ENCODE measurements around the gene RGPD6. TPM values are rescaled to one million over a fixed set of nuclear protein-coding genes. Genes with fewer than 3 reads are reported as not detected.
"Not testable (repeated sequence)": the region's sequence is repeated elsewhere in the genome, so short reads cannot be mapped to it uniquely, and the experiment has no call there.

RGPD6 gene
- total and polyA plus RNA-seq, 2 experiments from 2014 or later: 7.6 to 21.8 TPM

GRCh38 chr2:110482697-110483096 is 94.3 kb downstream of the RGPD6 start:
- ATAC-seq; DNase-seq (ENCODE audit: low spot score): not testable (repeated sequence)

DNA sequence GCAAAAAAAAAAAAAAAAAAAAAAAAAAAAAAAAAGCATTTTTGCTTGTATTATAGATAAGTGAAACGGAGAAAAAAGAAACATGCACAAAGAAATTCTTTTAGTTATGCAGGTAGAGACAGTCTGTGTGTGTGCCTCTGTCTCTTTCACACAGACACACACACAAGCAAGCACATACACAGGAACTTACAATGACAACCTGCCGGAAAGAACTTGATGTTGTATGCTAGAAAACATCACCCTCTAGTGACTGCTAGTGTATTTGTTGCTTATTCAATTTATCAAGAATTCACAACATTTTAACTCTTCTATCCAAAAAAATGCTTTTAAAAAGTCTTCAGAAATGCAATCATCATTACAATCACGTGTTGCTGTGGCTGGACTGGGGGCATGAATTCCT is 95.8 kb downstream of the RGPD6 start:
- not testable (repeated sequence) for H3K27me3 ChIP-seq (ENCODE audit: insufficient read depth); H3K9me2 ChIP-seq (ENCODE audit: insufficient read depth); H3K4me3 Mint-ChIP-seq; H3K27me3 Mint-ChIP-seq (ENCODE audit: insufficient read depth, low read depth, poor library complexity); H3K4me1 Mint-ChIP-seq; H3K79me2 ChIP-seq (replicated peaks; ENCODE audit: insufficient read depth); ATAC-seq; H3K4me3 ChIP-seq; H3K9me3 Mint-ChIP-seq; H3K4me1 ChIP-seq (ENCODE audit: insufficient read depth); H3K36me3 Mint-ChIP-seq (ENCODE audit: low read depth); H3K36me3 ChIP-seq (ENCODE audit: insufficient read depth); H4K20me1 ChIP-seq (replicated peaks; ENCODE audit: insufficient read depth); H3K27ac ChIP-seq (ENCODE audit: low read depth); H3K4me2 ChIP-seq; DNase-seq (ENCODE audit: low spot score); H3K27ac Mint-ChIP-seq; H3F3A ChIP-seq (replicated peaks; ENCODE audit: low read depth); H2AFZ ChIP-seq

More at GRCh38 chr2:110482697-110483096, 94.3 kb downstream of the RGPD6 start:
- not testable (repeated sequence) for H3K4me2 ChIP-seq; H3K27ac Mint-ChIP-seq; H4K20me1 ChIP-seq (replicated peaks; ENCODE audit: insufficient read depth); H3K4me1 ChIP-seq (ENCODE audit: insufficient read depth); H3K27ac ChIP-seq (ENCODE audit: low read depth); H3K4me3 Mint-ChIP-seq; H2AFZ ChIP-seq; H3K4me3 ChIP-seq; H3K9me2 ChIP-seq (ENCODE audit: insufficient read depth); H3K27me3 ChIP-seq (ENCODE audit: insufficient read depth); H3K79me2 ChIP-seq (replicated peaks; ENCODE audit: insufficient read depth); H3K9me3 Mint-ChIP-seq; H3K36me3 Mint-ChIP-seq (ENCODE audit: low read depth); H3K4me1 Mint-ChIP-seq; H3K36me3 ChIP-seq (ENCODE audit: insufficient read depth); H3F3A ChIP-seq (replicated peaks; ENCODE audit: low read depth); H3K27me3 Mint-ChIP-seq (ENCODE audit: insufficient read depth, low read depth, poor library complexity)

- not testable (repeated sequence) for H3K4me3 Mint-ChIP-seq; H2AFZ ChIP-seq; H3K27ac ChIP-seq (ENCODE audit: low read depth); H3K9me2 ChIP-seq (ENCODE audit: insufficient read depth); H3K4me2 ChIP-seq; H4K20me1 ChIP-seq (replicated peaks; ENCODE audit: insufficient read depth); H3K4me3 ChIP-seq; H3K9me3 Mint-ChIP-seq; H3K27me3 Mint-ChIP-seq (ENCODE audit: insufficient read depth, low read depth, poor library complexity); H3K36me3 Mint-ChIP-seq (ENCODE audit: low read depth); DNase-seq (ENCODE audit: low spot score); H3K4me1 ChIP-seq (ENCODE audit: insufficient read depth); H3K79me2 ChIP-seq (replicated peaks; ENCODE audit: insufficient read depth); H3K27me3 ChIP-seq (ENCODE audit: insufficient read depth); H3K36me3 ChIP-seq (ENCODE audit: insufficient read depth); H3F3A ChIP-seq (replicated peaks; ENCODE audit: low read depth); ATAC-seq; H3K27ac Mint-ChIP-seq; H3K4me1 Mint-ChIP-seq
These were observed 96.9 kb downstream of the RGPD6 start for GRCh38 chr2:110480084-110480483.

DNA sequence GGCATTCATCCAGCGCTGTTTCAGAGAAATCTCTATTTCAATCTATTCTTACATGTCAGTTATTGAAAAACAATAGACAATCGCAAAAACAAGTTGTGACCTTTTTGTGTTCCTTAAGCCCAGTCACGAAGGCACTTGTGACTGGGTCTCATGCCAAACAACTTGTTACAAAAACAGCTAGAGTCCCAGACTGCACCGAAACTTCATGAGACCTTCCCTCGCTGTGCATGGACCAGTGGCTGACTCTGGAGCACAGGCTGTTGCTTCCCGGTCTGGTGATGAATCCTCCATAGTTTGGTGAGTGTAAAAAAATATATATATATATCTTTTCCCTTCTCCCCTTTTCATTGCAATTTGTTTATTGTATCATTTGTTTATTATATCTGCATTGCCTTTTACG is 99.7 kb downstream of the RGPD6 start:
- not testable (repeated sequence) for DNase-seq (ENCODE audit: low spot score); H3K4me2 ChIP-seq; H3K27ac ChIP-seq (ENCODE audit: low read depth); H3K4me1 Mint-ChIP-seq; H3K36me3 Mint-ChIP-seq (ENCODE audit: low read depth); H3K36me3 ChIP-seq (ENCODE audit: insufficient read depth); H3K9me2 ChIP-seq (ENCODE audit: insufficient read depth); H3K9me3 Mint-ChIP-seq; H3K79me2 ChIP-seq (replicated peaks; ENCODE audit: insufficient read depth); H2AFZ ChIP-seq; H3K4me3 ChIP-seq; H3K27me3 Mint-ChIP-seq (ENCODE audit: insufficient read depth, low read depth, poor library complexity); H4K20me1 ChIP-seq (replicated peaks; ENCODE audit: insufficient read depth); H3K27ac Mint-ChIP-seq; H3F3A ChIP-seq (replicated peaks; ENCODE audit: low read depth); H3K27me3 ChIP-seq (ENCODE audit: insufficient read depth); H3K4me1 ChIP-seq (ENCODE audit: insufficient read depth); ATAC-seq; H3K4me3 Mint-ChIP-seq

DNA sequence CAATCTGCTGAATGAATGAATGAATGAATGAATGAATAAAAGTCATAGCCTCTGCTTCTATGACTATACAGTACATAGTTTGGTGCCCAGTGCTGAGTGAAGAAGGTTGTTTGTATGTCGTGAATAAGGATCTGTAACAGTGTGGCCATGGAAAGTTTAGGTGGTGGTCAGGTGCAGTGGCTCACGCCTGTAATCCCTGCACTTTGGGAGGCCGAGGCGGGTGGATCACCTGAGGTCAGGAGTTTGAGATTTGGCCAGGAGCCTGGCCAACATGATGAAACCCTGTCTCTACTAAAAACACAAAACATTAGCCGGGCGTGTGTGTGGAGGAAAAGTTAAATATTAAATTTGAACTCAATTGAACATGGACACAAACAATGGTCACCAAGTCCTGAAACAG is 100.1 kb downstream of the RGPD6 start:
- H3K4me3 Mint-ChIP-seq; H3F3A ChIP-seq (replicated peaks; ENCODE audit: low read depth); H3K4me2 ChIP-seq; H3K4me1 ChIP-seq (ENCODE audit: insufficient read depth); ATAC-seq; H2AFZ ChIP-seq; DNase-seq (ENCODE audit: low spot score); H4K20me1 ChIP-seq (replicated peaks; ENCODE audit: insufficient read depth); H3K4me3 ChIP-seq; H3K4me1 Mint-ChIP-seq; H3K27ac Mint-ChIP-seq; H3K79me2 ChIP-seq (replicated peaks; ENCODE audit: insufficient read depth); H3K27ac ChIP-seq (ENCODE audit: low read depth); H3K27me3 Mint-ChIP-seq (ENCODE audit: insufficient read depth, low read depth, poor library complexity); H3K36me3 ChIP-seq (ENCODE audit: insufficient read depth); H3K36me3 Mint-ChIP-seq (ENCODE audit: low read depth); H3K9me3 Mint-ChIP-seq; H3K27me3 ChIP-seq (ENCODE audit: insufficient read depth); H3K9me2 ChIP-seq (ENCODE audit: insufficient read depth): not testable (repeated sequence)

DNA sequence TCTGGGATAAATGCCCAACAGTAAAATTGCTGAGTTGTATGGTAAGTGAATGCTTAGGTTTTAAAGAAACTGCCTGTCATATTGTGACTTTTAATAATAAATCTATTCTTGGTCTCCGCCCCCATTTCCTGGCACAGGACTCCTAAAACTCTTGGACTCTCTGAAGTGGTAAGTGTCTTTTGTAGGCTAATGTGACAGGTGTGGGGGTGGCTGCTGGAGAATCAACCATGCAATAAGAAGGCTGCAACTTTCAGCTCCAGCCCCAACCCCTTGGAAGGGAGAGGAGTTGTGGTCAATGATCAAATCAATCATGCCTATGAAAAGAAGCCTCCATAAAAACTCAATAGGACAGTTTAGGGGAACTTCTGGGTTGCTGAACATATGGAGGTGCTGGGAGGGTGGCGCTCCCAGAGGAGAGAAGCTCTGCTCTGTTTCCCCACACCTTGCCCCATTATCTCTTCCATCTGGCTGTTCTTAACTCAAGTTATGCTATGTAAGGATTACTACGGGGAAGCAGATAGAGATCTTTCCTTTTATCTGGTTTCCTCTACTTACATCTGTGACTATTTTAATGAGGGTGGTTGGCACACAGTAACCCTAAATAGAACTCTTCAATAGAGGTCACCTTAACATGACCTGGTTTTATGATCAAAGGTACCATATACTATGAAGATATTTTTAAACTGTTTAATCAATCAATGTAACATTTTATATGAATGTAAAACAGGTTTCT is 101.2 kb downstream of the RGPD6 start:
- not testable (repeated sequence) for H3K36me3 Mint-ChIP-seq (ENCODE audit: low read depth); H3K27me3 ChIP-seq (ENCODE audit: insufficient read depth); H2AFZ ChIP-seq; H3K4me1 Mint-ChIP-seq; H3K4me2 ChIP-seq; H3K4me1 ChIP-seq (ENCODE audit: insufficient read depth); H3K4me3 Mint-ChIP-seq; H3K27ac ChIP-seq (ENCODE audit: low read depth); H4K20me1 ChIP-seq (replicated peaks; ENCODE audit: insufficient read depth); H3F3A ChIP-seq (replicated peaks; ENCODE audit: low read depth); H3K9me2 ChIP-seq (ENCODE audit: insufficient read depth); H3K4me3 ChIP-seq; H3K79me2 ChIP-seq (replicated peaks; ENCODE audit: insufficient read depth); H3K27ac Mint-ChIP-seq; DNase-seq (ENCODE audit: low spot score); H3K27me3 Mint-ChIP-seq (ENCODE audit: insufficient read depth, low read depth, poor library complexity); H3K36me3 ChIP-seq (ENCODE audit: insufficient read depth); ATAC-seq; H3K9me3 Mint-ChIP-seq

DNA sequence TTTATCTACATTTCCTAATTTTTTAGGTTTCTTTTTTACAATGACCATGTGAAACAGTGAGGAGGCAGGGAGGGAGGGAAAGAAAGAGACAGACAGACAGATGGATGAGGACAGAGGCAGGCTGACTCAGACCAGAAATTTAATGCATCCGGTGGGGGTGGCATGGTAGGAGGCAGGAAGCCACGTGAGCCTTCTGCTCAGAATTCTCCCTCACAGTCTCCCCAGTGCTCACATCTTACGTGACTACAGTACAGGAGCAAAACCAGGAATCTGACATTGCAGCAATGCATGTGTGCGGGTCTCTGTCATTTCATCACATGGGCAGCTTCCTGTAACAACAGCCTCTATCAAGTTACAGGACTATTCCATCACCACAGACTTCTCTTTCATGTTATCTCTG is 102.1 kb downstream of the RGPD6 start:
- not testable (repeated sequence) for H3K79me2 ChIP-seq (replicated peaks; ENCODE audit: insufficient read depth); H4K20me1 ChIP-seq (replicated peaks; ENCODE audit: insufficient read depth); H3K4me3 Mint-ChIP-seq; H3K27ac Mint-ChIP-seq; H3K27me3 ChIP-seq (ENCODE audit: insufficient read depth); H3F3A ChIP-seq (replicated peaks; ENCODE audit: low read depth); H3K27me3 Mint-ChIP-seq (ENCODE audit: insufficient read depth, low read depth, poor library complexity); DNase-seq (ENCODE audit: low spot score); H3K4me2 ChIP-seq; H3K36me3 ChIP-seq (ENCODE audit: insufficient read depth); H3K4me1 ChIP-seq (ENCODE audit: insufficient read depth); H3K4me3 ChIP-seq; H3K4me1 Mint-ChIP-seq; ATAC-seq; H3K9me2 ChIP-seq (ENCODE audit: insufficient read depth); H3K9me3 Mint-ChIP-seq; H3K27ac ChIP-seq (ENCODE audit: low read depth); H2AFZ ChIP-seq; H3K36me3 Mint-ChIP-seq (ENCODE audit: low read depth)

Data from GM23338 (cell line).